Trophoblast cell (in vitro differentiated cells and primary cell): Measurements from ENCODE around the gene NHSL1.
A peak's percentile ranks its signal among the peaks of the same experiment; 100 is the strongest.

ENCODE experiments used
- DNase-seq, 2 donors: peaks; one replicate each; pipeline ENCODE4 v3.0.0-alpha.2; 2016
- H2AFZ ChIP-seq: 2 replicates; pipeline ENCODE4 v1.6.1; 2013; ENCODE audit warnings: low read length, moderate library complexity, mild to moderate bottlenecking; ENCODE audit not compliant: insufficient read depth, poor library complexity
- H2AK5ac ChIP-seq: 2 replicates; pipeline ENCODE4 v1.6.1; 2013; ENCODE audit warnings: mild to moderate bottlenecking, low read length
- H2BK120ac ChIP-seq: 2 replicates; pipeline ENCODE4 v1.6.1; 2013; ENCODE audit warnings: low read length, mild to moderate bottlenecking, moderate library complexity; ENCODE audit not compliant: insufficient read depth, poor library complexity
- H2BK12ac ChIP-seq: 2 replicates; pipeline ENCODE4 v1.6.1; 2013; ENCODE audit warnings: mild to moderate bottlenecking, low read length, moderate library complexity
- H2BK5ac ChIP-seq: 2 replicates; pipeline ENCODE4 v1.6.1; 2013; ENCODE audit warnings: low read length, low read depth, moderate library complexity, mild to moderate bottlenecking; ENCODE audit not compliant: poor library complexity
- H3K14ac ChIP-seq: 2 replicates; pipeline ENCODE4 v1.6.1; 2013; ENCODE audit warnings: mild to moderate bottlenecking, low read length
- H3K18ac ChIP-seq: 2 replicates; pipeline ENCODE4 v1.6.1; 2013; ENCODE audit warnings: mild to moderate bottlenecking, low read length
- H3K23ac ChIP-seq: 2 replicates; pipeline ENCODE4 v1.6.1; 2013; ENCODE audit warnings: low read length
- H3K27ac ChIP-seq: 2 replicates; pipeline ENCODE4 v1.5.1; 2013; ENCODE audit warnings: low read depth, mild to moderate bottlenecking, inconsistent platforms, low read length, moderate library complexity
- H3K27me3 ChIP-seq: 2 replicates; pipeline ENCODE4 v1.6.1; 2013; ENCODE audit warnings: inconsistent platforms, mild to moderate bottlenecking, low read length, moderate library complexity; ENCODE audit not compliant: insufficient read depth
- H3K36me3 ChIP-seq, 2 experiments: 1 replicate in 1 of 2; 2 replicates in 1 of 2; pipeline ENCODE4 v1.6.1; 2013; ENCODE audit warnings: low read length in 2 of 2, mild to moderate bottlenecking in 2 of 2, moderate library complexity in 1 of 2; ENCODE audit not compliant: insufficient read depth in 2 of 2, control insufficient read depth in 1 of 2
- H3K4ac ChIP-seq: 2 replicates; pipeline ENCODE4 v1.6.1; 2013; ENCODE audit warnings: low read depth, mild to moderate bottlenecking, low read length, moderate library complexity
- H3K4me1 ChIP-seq, 2 experiments: 1 replicate in 1 of 2; 2 replicates in 1 of 2; pipeline ENCODE4 v1.6.1; 2013; ENCODE audit warnings: low read length in 2 of 2, mild to moderate bottlenecking in 2 of 2, moderate library complexity in 1 of 2; ENCODE audit not compliant: insufficient read depth in 2 of 2, control insufficient read depth in 1 of 2
- H3K4me2 ChIP-seq: 2 replicates; pipeline ENCODE4 v1.6.1; 2013; ENCODE audit warnings: inconsistent platforms, mild to moderate bottlenecking, low read length, moderate library complexity
- H3K4me3 ChIP-seq: 2 replicates; pipeline ENCODE4 v1.5.1; 2013; ENCODE audit warnings: mild to moderate bottlenecking, low read depth, low read length, inconsistent platforms
- H3K79me1 ChIP-seq: one replicate; pipeline ENCODE4 v1.6.1; 2013; ENCODE audit warnings: low read length
- H3K79me2 ChIP-seq: 2 replicates; pipeline ENCODE4 v1.6.1; 2013; ENCODE audit warnings: low read length, mild to moderate bottlenecking; ENCODE audit not compliant: control insufficient read depth, insufficient read depth, poor library complexity
- H3K9ac ChIP-seq: 2 replicates; pipeline ENCODE4 v1.6.1; 2013; ENCODE audit warnings: mild to moderate bottlenecking, low read length
- H3K9me3 ChIP-seq: 2 replicates; pipeline ENCODE4 v1.6.1; 2013; ENCODE audit warnings: low read depth, mild to moderate bottlenecking, control low read depth, inconsistent platforms, low read length; ENCODE audit not compliant: insufficient read depth
- H4K12ac ChIP-seq: 2 replicates; pipeline ENCODE4 v1.6.1; 2013; ENCODE audit warnings: low read depth, mild to moderate bottlenecking, low read length, moderate library complexity
- H4K8ac ChIP-seq: 2 replicates; pipeline ENCODE4 v1.6.1; 2013; ENCODE audit warnings: low read depth, mild to moderate bottlenecking, low read length, moderate library complexity
- H4K91ac ChIP-seq: one replicate; pipeline ENCODE4 v1.6.1; 2013; ENCODE audit warnings: low read depth, mild to moderate bottlenecking, low read length, moderate library complexity
- WGBS: extraction: QIAGEN DNeasy Blood & Tissue Kit; methylation state at CpG from one replicate; pipeline ENCODE4 v1.1.7; 2013; ENCODE audit warnings: missing lambda C conversion rate; ENCODE audit not compliant: insufficient read length, insufficient coverage; ENCODE audit errors: extremely low coverage; 5-methylcytosine and 5-hydroxymethylcytosine counted together

The NHSL1 gene

GRCh38 chr6:138486249-138487101 is 12.8 kb downstream of the NHSL1 start:
- Histone ChIP-seq H2BK120ac (no peak overlapping the region), H3K27ac (no peak overlapping the region), H3K18ac (no peak overlapping the region), H2AK5ac (no peak overlapping the region), H3K36me3 (peaks cover 2 to 3% of the 10 kb centered on the region in 2 experiments), H2BK5ac (no peak overlapping the region), H2AFZ (no peak overlapping the region), H3K4ac (no peak overlapping the region), H3K27me3 (no peaks in the 10 kb centered on the region), H3K79me1 (peaks cover 2% of the 10 kb centered on the region), H4K12ac (no peak overlapping the region), H3K79me2 (no peaks in the 10 kb centered on the region), H4K8ac (no peak overlapping the region), H3K9me3 (no peaks in the 10 kb centered on the region), H3K4me1 (peaks cover 3 to 11% of the 10 kb centered on the region in 2 experiments), H3K23ac (no peak overlapping the region), H3K4me3 (no peak overlapping the region), H3K9ac (no peak overlapping the region), H3K14ac (no peak overlapping the region), H3K4me2 (no peak overlapping the region), H2BK12ac (no peak overlapping the region), H4K91ac (no peak overlapping the region)
- no peak for DNase-seq
- WGBS = no CpG with 5 or more reads among the region's 4 CpGs

- H3K23ac ChIP-seq = no peak overlapping the region
Measured at GRCh38 chr6:138485586-138486248, 13.6 kb downstream of the NHSL1 start.

GRCh38 chr6:138485005-138485545 is 14.2 kb downstream of the NHSL1 start:
- peaks cover 2% of the 10 kb centered on the region for H3K79me1 ChIP-seq
- H3K79me2 ChIP-seq = no peaks in the 10 kb centered on the region
- no peak overlapping the region for H2BK5ac ChIP-seq
- H3K18ac ChIP-seq = no peak overlapping the region
- no peak overlapping the region for H2BK12ac ChIP-seq
- H2BK120ac ChIP-seq = no peak overlapping the region
- H3K4me2 ChIP-seq = no peak overlapping the region
- H3K4me3 ChIP-seq = no peak overlapping the region
- H3K9ac ChIP-seq = no peak overlapping the region
- no peak overlapping the region for H2AK5ac ChIP-seq
- H4K12ac ChIP-seq = no peak overlapping the region
- no peak for DNase-seq
- no peak overlapping the region for H3K4ac ChIP-seq
- no CpG with 5 or more reads among the region's 11 CpGs for WGBS
- H3K14ac ChIP-seq = no peak overlapping the region
- no peak overlapping the region for H2AFZ ChIP-seq
- H3K27ac ChIP-seq = no peak overlapping the region
- no peaks in the 10 kb centered on the region for H3K27me3 ChIP-seq
- H4K8ac ChIP-seq = no peak overlapping the region
- no peak overlapping the region for H3K23ac ChIP-seq
- no peaks in the 10 kb centered on the region for H3K9me3 ChIP-seq
- H3K36me3 ChIP-seq = peaks cover under 1 to 3% of the 10 kb centered on the region in 2 experiments
- H4K91ac ChIP-seq = no peak overlapping the region
- H3K4me1 ChIP-seq = peaks cover 3 to 11% of the 10 kb centered on the region in 2 experiments

More at GRCh38 chr6:138485586-138486248, 13.6 kb downstream of the NHSL1 start:
- H2BK12ac ChIP-seq = peak overlapping the region; percentile 54
- no peak overlapping the region for H2BK120ac ChIP-seq
- no peak overlapping the region for H4K8ac ChIP-seq
- no peak overlapping the region for H4K12ac ChIP-seq
- no peak overlapping the region for H2BK5ac ChIP-seq
- H3K4me3 ChIP-seq = no peak overlapping the region
- no peak for DNase-seq
- no peaks in the 10 kb centered on the region for H3K27me3 ChIP-seq
- H2AFZ ChIP-seq = no peak overlapping the region
- H3K36me3 ChIP-seq = peaks cover 2 to 3% of the 10 kb centered on the region in 2 experiments
- peaks cover 3 to 11% of the 10 kb centered on the region in 2 experiments for H3K4me1 ChIP-seq
- H3K79me2 ChIP-seq = no peaks in the 10 kb centered on the region
- no peak overlapping the region for H4K91ac ChIP-seq
- peak overlapping the region; percentile 14 for H3K18ac ChIP-seq
- H2AK5ac ChIP-seq = no peak overlapping the region
- H3K4ac ChIP-seq = no peak overlapping the region
- peak overlapping the region; percentile 3 for H3K27ac ChIP-seq
- H3K9ac ChIP-seq = no peak overlapping the region
- no peaks in the 10 kb centered on the region for H3K9me3 ChIP-seq
- no peak overlapping the region for H3K14ac ChIP-seq
- no CpG with 5 or more reads among the region's 13 CpGs for WGBS
- no peak overlapping the region for H3K4me2 ChIP-seq
- peaks cover 2% of the 10 kb centered on the region for H3K79me1 ChIP-seq

GRCh38 chr6:138484018-138484731 is 15.1 kb downstream of the NHSL1 start:
- H3K79me1 ChIP-seq = peaks cover 2% of the 10 kb centered on the region
- H4K12ac ChIP-seq = no peak overlapping the region

More at GRCh38 chr6:138484018-138484731, 15.1 kb downstream of the NHSL1 start:
- H3K27me3 ChIP-seq = no peaks in the 10 kb centered on the region
- no peak overlapping the region for H3K9ac ChIP-seq
- H3K18ac ChIP-seq = no peak overlapping the region
- no peak overlapping the region for H2BK120ac ChIP-seq
- no peak overlapping the region for H2BK12ac ChIP-seq
- no peaks in the 10 kb centered on the region for H3K79me2 ChIP-seq
- H3K23ac ChIP-seq = no peak overlapping the region
- H3K14ac ChIP-seq = no peak overlapping the region
- no peak overlapping the region for H3K4me2 ChIP-seq
- no peak overlapping the region for H2AFZ ChIP-seq
- peaks cover 3 to 11% of the 10 kb centered on the region in 2 experiments for H3K4me1 ChIP-seq
- no peak overlapping the region for H3K4ac ChIP-seq
- H3K36me3 ChIP-seq = peaks cover 0 to 3% of the 10 kb centered on the region in 2 experiments
- H3K4me3 ChIP-seq = no peak overlapping the region
- no peak overlapping the region for H2AK5ac ChIP-seq
- WGBS = no CpG with 5 or more reads among the region's 3 CpGs
- no peaks in the 10 kb centered on the region for H3K9me3 ChIP-seq
- H2BK5ac ChIP-seq = no peak overlapping the region
- H4K8ac ChIP-seq = no peak overlapping the region
- DNase-seq = no peak
- H4K91ac ChIP-seq = no peak overlapping the region
- H3K27ac ChIP-seq = no peak overlapping the region
